ENCODE data around the gene STXBP6. TPM values are rescaled to one million over a fixed set of nuclear protein-coding genes. Genes with fewer than 3 reads are reported as not detected.

STXBP6 gene
- total and polyA plus RNA-seq, 2 of the 13 experiments (the other 11 are each of a cell fraction or from before 2014, with no cell fraction given), result 35.3 to 42.8 TPM

DNA sequence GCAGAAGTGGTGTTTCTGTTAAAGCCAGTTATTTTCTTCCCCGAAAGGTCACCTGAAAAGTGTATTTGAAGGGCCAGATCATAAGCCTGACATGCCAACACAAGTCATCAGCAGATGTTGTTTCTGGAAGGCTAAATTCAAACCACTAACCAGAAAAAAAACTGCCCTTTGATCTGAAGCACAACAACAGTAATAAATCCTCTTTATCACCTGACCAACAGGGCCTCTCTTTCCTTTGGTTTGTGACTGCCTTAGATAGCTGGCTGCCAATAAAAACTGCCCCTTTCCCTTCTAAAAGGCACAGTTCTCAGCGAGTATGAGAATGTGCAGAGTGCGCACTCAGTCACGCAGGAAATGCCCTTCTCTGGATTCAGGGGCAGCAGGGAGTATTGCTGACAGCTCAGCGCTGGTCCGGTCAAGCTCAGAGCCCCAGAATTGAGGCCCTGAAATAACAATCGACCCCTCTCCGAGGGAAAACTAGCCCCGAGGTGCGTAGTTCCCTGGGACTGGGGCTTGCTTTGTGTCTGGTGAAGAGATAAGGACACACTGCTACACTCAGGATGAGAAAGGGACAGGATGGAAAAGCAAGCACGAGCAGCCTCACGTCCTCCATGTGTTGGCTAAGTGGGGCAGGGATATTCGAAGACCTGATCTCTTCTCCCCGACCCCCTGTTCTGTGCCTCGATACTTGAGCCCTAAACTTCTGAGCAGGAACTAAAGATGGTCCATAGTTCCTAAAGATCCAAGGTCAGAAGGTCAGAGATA, 231.7 kb downstream of the STXBP6 start (continued):
- TF ChIP-seq, protein P1, sequence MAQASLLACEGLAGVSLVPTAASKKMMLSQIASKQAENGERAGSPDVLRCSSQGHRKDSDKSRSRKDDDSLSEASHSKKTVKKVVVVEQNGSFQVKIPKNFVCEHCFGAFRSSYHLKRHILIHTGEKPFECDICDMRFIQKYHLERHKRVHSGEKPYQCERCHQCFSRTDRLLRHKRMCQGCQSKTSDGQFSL (CRISPR knock-in tag; IDR thresholded peaks at IDR 0.05), result no peak
- TF ChIP-seq MAF1 (CRISPR knock-in tag; IDR thresholded peaks at IDR 0.05; ENCODE audit: borderline replicate concordance) (no peak), NFE2 (CRISPR knock-in tag; IDR thresholded peaks at IDR 0.05) (no peak), SNAPC5 (CRISPR knock-in tag; IDR thresholded peaks at IDR 0.05; ENCODE audit: borderline replicate concordance) (0 out of 2 replicates have a peak, but pooled peaks have one; percentile 41), KDM2A (CRISPR knock-in tag; IDR thresholded peaks at IDR 0.05; ENCODE audit: borderline replicate concordance, low read depth) (peak; percentile 15; the same call in 1 of the 2 replicates), ZFP91 (CRISPR knock-in tag; IDR thresholded peaks at IDR 0.05; ENCODE audit: borderline replicate concordance) (peak; percentile 99), ZFP37 (CRISPR knock-in tag; IDR thresholded peaks at IDR 0.05; ENCODE audit: borderline replicate concordance) (peak; percentile 77; the same call in 1 of the 2 replicates), HOXA7 (CRISPR knock-in tag; IDR thresholded peaks at IDR 0.05) (no peak), CBX5 (CRISPR knock-in tag; IDR thresholded peaks at IDR 0.05; ENCODE audit: borderline replicate concordance) (peak; percentile 92), ZNF83 (CRISPR knock-in tag; IDR thresholded peaks at IDR 0.05; ENCODE audit: borderline replicate concordance) (peak; percentile 96), RARA (CRISPR knock-in tag; IDR thresholded peaks at IDR 0.05) (peak; percentile 77), FOSL2 (CRISPR knock-in tag; IDR thresholded peaks at IDR 0.05) (no peak), ZNF704 (CRISPR knock-in tag; IDR thresholded peaks at IDR 0.05; ENCODE audit: borderline replicate concordance) (no peak), ZGPAT (CRISPR knock-in tag; IDR thresholded peaks at IDR 0.05) (peak; percentile 81), HHEX (CRISPR knock-in tag; IDR thresholded peaks at IDR 0.05) (peak; percentile 51), ZNF124 (CRISPR knock-in tag; IDR thresholded peaks at IDR 0.05) (peak; percentile 80; the same call in 1 of the 2 replicates), MEF2D (CRISPR knock-in tag; IDR thresholded peaks at IDR 0.05) (peak; percentile 86), RBM22 (optimal IDR thresholded peaks at IDR 0.05; ENCODE audit: low read length) (peak; percentile 49), THAP9 (CRISPR knock-in tag; IDR thresholded peaks at IDR 0.05; ENCODE audit: borderline replicate concordance) (no peak), TFE3 (CRISPR knock-in tag; IDR thresholded peaks at IDR 0.05) (peak; percentile 98)

Data from HepG2 (cell line).